ENCODE data around the gene WLS.
"Not testable (repeated sequence)": the region's sequence is repeated elsewhere in the genome, so short reads cannot be mapped to it uniquely, and the experiment has no call there.

Gene WLS

DNA sequence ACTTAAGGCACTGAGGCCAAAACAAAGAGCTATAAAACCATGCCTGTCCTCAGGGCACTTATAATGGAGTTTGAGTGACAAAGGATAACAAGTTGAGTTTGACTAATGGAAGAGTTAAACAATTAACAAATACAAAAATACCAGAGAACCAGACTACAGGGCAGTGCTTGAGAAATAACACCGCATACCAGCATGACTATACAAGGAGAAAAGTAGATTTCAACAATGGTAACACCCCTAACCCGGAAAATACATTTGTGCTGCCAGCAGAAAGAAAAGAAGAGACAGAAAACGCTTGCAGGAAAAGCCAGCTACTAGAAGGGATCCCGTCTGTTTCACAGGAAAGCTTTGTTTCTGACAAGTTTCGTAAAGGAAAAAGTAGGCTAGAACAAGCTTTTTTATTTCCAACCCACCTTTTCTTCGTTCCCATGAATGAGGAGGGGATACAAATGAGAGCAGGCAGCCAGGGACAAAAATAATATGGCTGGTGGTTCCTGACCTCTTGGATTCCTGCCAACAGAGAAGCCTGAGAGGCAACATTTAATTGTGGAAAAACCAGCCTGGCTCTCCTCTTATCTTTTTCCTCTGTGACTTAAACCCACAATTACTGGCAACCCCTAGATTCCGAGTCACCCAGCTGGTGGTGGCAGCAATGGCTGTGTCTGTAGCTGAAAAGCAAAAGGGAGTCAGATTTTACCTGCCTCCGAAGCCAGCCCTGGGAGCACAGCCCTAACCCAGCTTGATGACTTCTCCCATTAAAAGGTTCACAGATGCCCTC lies 56.5 kb downstream of the WLS start:
- H3K27ac ChIP-seq (ENCODE audit: low read depth, low read length) = no peak overlapping the region
- no peaks in the 10 kb centered on the region for H3K27me3 ChIP-seq (ENCODE audit: control insufficient read depth, insufficient read depth, low read length)
- no peaks in the 10 kb centered on the region for H3K36me3 ChIP-seq (ENCODE audit: control insufficient read depth, insufficient read depth, low read length)
- peaks cover 6% of the 10 kb centered on the region; the same call in 1 of the 2 replicates for H3K4me1 ChIP-seq (ENCODE audit: control insufficient read depth, insufficient read depth, low read length)
- H3K4me3 ChIP-seq (ENCODE audit: low read depth, low read length) = no peak overlapping the region
- H3K9me3 ChIP-seq (ENCODE audit: control insufficient read depth, insufficient read depth, low read length) = no peaks in the 10 kb centered on the region
- H3K9ac ChIP-seq (ENCODE audit: low read depth, low read length) = no peak overlapping the region

DNA sequence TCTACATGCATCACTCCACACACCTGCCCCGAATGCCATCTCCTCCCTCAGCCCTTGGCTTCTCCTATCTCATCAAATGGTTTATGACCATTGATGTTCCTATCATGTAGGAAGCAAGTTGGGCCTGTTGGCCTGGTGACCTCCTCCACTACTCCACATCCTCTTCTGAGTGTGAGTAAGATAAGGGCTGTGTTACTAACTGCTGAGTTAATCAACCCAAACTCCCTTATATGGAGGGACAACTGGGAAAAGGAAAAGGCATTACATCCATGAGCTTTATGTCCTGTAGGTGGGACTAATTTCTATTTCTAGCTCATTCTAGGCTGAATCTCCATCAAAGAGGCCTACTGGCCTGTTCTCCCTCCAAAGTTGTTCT lies 57.6 kb downstream of the WLS start:
- H3K27ac ChIP-seq (ENCODE audit: low read depth, low read length) = no peak overlapping the region

DNA sequence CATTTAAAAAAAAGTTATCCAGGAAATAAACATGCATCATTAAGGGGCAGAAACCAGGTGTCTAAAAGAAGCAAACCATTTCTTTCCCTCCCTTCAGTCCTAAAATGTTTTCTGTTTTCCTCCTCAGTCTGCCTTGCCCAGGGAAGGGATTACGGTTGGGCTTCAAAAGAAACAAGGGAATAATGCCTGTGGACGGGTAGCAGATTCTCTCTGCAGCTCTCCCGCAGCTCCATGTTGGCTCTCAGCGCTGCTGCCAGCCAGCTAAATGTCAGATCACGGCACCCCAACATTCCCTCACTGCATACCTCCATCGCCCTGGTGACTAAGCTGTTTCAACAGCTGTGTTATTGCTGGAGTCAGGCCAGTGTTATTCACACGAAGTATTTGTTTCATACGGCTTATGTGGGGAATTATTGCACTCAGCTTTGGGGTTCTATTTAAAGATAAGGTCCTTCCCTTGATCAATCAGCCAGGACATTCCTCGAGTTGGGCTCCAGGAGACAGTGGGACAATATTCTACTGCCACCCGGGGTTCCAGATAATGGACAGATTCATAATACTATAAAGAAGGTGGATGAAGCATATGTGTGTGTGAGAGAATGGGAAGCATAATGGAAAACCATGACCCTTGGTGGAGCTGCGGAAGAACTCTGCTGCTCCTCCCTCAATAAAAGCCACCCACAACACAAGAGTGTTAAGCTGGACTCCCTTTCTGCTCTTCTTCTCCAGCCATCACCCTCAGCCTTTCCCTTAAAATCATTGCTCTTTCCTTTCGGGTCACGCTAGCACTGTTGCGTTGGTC lies 58.2 kb downstream of the WLS start:
- no peaks in the 10 kb centered on the region for H3K27me3 ChIP-seq (ENCODE audit: control insufficient read depth, insufficient read depth, low read length)
- H3K9ac ChIP-seq (ENCODE audit: low read depth, low read length) = no peak overlapping the region
- H3K36me3 ChIP-seq (ENCODE audit: control insufficient read depth, insufficient read depth, low read length) = no peaks in the 10 kb centered on the region
- H3K4me3 ChIP-seq (ENCODE audit: low read depth, low read length) = no peak overlapping the region
- peaks cover 6% of the 10 kb centered on the region; the same call in 1 of the 2 replicates for H3K4me1 ChIP-seq (ENCODE audit: control insufficient read depth, insufficient read depth, low read length)
- H3K27ac ChIP-seq (ENCODE audit: low read depth, low read length) = peak overlapping the region; percentile 32
- no peaks in the 10 kb centered on the region for H3K9me3 ChIP-seq (ENCODE audit: control insufficient read depth, insufficient read depth, low read length)

More for the DNA sequence above, 57.6 kb downstream of the WLS start:
- Histone ChIP-seq H3K4me3 (ENCODE audit: low read depth, low read length) (no peak overlapping the region), H3K27me3 (ENCODE audit: control insufficient read depth, insufficient read depth, low read length) (no peaks in the 10 kb centered on the region), H3K36me3 (ENCODE audit: control insufficient read depth, insufficient read depth, low read length) (no peaks in the 10 kb centered on the region), H3K9ac (ENCODE audit: low read depth, low read length) (no peak overlapping the region), H3K9me3 (ENCODE audit: control insufficient read depth, insufficient read depth, low read length) (no peaks in the 10 kb centered on the region), H3K4me1 (ENCODE audit: control insufficient read depth, insufficient read depth, low read length) (peaks cover 6% of the 10 kb centered on the region; the same call in 1 of the 2 replicates)

DNA sequence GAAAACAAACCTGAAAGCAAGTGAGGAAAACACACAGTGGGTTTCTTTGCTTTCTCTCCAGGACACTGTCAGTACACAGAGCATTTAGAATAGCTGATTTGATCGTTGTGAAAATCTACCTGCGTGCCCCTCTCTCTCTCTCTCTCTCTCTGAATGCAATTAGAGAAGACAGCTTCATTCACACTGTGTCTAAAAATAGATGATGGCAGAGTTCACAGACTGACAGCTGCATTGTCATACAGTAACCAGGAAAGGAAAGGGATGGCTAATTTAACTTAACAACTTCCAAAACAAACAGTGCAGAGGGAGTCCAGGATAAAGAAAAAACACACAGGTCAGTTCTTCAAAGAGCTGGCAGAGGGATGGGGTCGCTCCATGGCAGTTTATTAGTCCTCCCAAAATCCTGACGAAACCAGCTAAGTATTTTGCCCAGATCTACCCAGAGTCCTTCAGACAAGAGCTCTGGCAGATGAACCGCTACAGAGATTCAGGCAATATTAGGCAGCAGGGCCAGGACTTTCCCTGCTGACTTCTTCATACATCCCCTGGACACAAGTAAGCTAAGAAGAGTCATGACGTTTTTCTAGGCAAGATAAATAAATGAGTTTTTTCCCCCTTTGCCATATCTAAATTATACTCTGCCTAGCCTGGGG lies 58.9 kb downstream of the WLS start:
- H3K9ac ChIP-seq (ENCODE audit: low read depth, low read length) = no peak overlapping the region
- no peaks in the 10 kb centered on the region for H3K9me3 ChIP-seq (ENCODE audit: control insufficient read depth, insufficient read depth, low read length)
- no peak overlapping the region for H3K4me3 ChIP-seq (ENCODE audit: low read depth, low read length)
- no peaks in the 10 kb centered on the region for H3K36me3 ChIP-seq (ENCODE audit: control insufficient read depth, insufficient read depth, low read length)
- H3K27me3 ChIP-seq (ENCODE audit: control insufficient read depth, insufficient read depth, low read length) = no peaks in the 10 kb centered on the region
- peak overlapping the region; percentile 32 for H3K27ac ChIP-seq (ENCODE audit: low read depth, low read length)
- peaks cover 6% of the 10 kb centered on the region; the same call in 1 of the 2 replicates for H3K4me1 ChIP-seq (ENCODE audit: control insufficient read depth, insufficient read depth, low read length)

DNA sequence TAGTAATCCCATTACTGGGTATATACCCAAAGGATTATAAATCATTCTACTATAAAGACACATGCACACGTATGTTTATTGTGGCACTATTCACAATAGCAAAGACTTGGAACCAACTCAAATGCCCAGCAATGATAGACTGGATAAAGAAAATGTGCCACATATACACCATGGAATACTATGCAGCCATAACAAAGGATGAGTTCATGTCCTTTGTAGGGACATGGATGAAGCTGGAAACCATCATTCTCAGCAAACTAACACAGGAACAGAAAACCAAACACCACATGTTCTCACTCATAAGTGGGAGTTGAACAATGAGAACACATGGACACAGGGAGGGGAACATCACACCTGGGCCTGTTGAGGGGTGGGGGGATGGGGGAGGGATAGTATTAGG lies 60.5 kb downstream of the WLS start:
- not testable (repeated sequence) for H3K27me3 ChIP-seq (ENCODE audit: control insufficient read depth, insufficient read depth, low read length); H3K4me3 ChIP-seq (ENCODE audit: low read depth, low read length); H3K36me3 ChIP-seq (ENCODE audit: control insufficient read depth, insufficient read depth, low read length); H3K27ac ChIP-seq (ENCODE audit: low read depth, low read length); H3K9me3 ChIP-seq (ENCODE audit: control insufficient read depth, insufficient read depth, low read length); H3K9ac ChIP-seq (ENCODE audit: low read depth, low read length); H3K4me1 ChIP-seq (ENCODE audit: control insufficient read depth, insufficient read depth, low read length)

DNA sequence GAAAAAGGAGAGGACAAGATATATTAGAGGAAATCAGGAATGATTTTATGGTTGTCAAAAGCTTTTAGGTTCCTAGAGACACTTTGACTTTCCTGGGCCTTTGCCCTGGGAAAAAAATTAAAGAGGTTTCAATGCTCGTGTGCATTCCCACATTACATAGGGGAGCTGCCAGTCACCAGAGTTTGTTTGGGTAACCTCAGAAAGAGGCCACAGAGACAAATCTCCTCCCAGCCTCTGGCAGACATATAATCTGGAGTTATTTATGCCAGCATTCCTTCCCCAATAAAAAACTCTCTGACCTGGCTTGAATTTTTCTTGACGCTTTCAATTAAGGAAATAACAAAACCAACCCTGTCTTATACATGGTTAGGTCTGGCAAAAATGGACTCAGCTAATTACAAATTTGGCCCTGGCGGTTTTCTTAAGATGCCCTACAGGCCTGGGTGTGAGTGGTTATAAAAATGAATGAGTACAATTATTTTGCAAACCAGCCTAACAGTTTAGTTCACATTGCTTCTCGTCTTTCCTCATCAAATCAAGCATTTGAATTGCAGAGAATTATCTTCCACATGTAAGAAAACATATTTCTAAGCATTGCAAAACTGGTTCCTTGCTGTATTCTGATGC lies 63.7 kb downstream of the WLS start:
- H3K4me3 ChIP-seq (ENCODE audit: low read depth, low read length) = no peak overlapping the region
- H3K27ac ChIP-seq (ENCODE audit: low read depth, low read length) = no peak overlapping the region
- no peaks in the 10 kb centered on the region for H3K36me3 ChIP-seq (ENCODE audit: control insufficient read depth, insufficient read depth, low read length)
- no peak overlapping the region for H3K9ac ChIP-seq (ENCODE audit: low read depth, low read length)
- no peaks in the 10 kb centered on the region for H3K9me3 ChIP-seq (ENCODE audit: control insufficient read depth, insufficient read depth, low read length)
- H3K27me3 ChIP-seq (ENCODE audit: control insufficient read depth, insufficient read depth, low read length) = no peaks in the 10 kb centered on the region
- H3K4me1 ChIP-seq (ENCODE audit: control insufficient read depth, insufficient read depth, low read length) = peaks cover 6% of the 10 kb centered on the region; the same call in 1 of the 2 replicates

DNA sequence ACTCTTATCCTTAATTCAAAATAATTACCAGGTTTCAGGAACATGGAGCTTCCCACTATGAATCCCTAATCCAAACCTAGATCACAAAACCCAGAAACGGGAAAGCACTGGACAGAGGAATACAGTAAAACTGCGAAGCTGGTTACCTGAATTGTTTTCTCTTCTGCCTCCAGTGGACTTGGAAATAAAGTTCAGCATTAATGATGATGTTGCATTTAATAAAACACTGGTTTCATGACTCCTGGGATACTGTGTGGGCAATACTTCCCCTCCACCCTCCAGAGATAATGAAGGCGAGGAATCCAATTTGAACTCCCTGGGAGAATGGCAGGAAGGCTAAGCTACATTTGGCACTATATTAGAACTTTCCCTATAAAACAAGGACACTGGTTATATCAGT lies 65.1 kb downstream of the WLS start:
- H3K27me3 ChIP-seq (ENCODE audit: control insufficient read depth, insufficient read depth, low read length) = no peaks in the 10 kb centered on the region
- no peak overlapping the region for H3K27ac ChIP-seq (ENCODE audit: low read depth, low read length)
- no peak overlapping the region for H3K9ac ChIP-seq (ENCODE audit: low read depth, low read length)
- H3K4me3 ChIP-seq (ENCODE audit: low read depth, low read length) = no peak overlapping the region
- no peaks in the 10 kb centered on the region for H3K4me1 ChIP-seq (ENCODE audit: control insufficient read depth, insufficient read depth, low read length)
- no peaks in the 10 kb centered on the region for H3K36me3 ChIP-seq (ENCODE audit: control insufficient read depth, insufficient read depth, low read length)
- no peaks in the 10 kb centered on the region for H3K9me3 ChIP-seq (ENCODE audit: control insufficient read depth, insufficient read depth, low read length)

DNA sequence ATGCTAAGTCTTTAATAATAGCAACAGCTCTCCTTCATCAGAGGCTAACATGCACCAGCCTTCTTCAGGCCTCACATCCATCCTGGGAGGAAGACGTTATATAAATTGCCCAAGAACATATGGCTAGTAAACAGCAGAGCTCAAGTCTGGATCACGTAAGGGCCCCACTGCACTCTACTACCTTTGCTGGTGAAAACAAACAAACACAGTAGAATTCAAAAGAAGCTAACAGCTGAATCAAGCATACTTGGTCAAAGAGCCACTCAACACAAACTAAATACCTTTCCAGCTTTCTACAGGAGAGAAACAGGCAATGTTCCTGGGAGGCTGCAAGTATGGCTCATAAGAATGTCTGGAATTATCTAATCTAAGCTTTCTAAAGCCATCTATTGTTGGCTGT lies 66.0 kb downstream of the WLS start:
- Histone ChIP-seq H3K4me3 (ENCODE audit: low read depth, low read length) (no peak overlapping the region), H3K27ac (ENCODE audit: low read depth, low read length) (no peak overlapping the region), H3K9me3 (ENCODE audit: control insufficient read depth, insufficient read depth, low read length) (no peaks in the 10 kb centered on the region), H3K27me3 (ENCODE audit: control insufficient read depth, insufficient read depth, low read length) (no peaks in the 10 kb centered on the region), H3K36me3 (ENCODE audit: control insufficient read depth, insufficient read depth, low read length) (no peaks in the 10 kb centered on the region), H3K9ac (ENCODE audit: low read depth, low read length) (no peak overlapping the region), H3K4me1 (ENCODE audit: control insufficient read depth, insufficient read depth, low read length) (no peaks in the 10 kb centered on the region)

DNA sequence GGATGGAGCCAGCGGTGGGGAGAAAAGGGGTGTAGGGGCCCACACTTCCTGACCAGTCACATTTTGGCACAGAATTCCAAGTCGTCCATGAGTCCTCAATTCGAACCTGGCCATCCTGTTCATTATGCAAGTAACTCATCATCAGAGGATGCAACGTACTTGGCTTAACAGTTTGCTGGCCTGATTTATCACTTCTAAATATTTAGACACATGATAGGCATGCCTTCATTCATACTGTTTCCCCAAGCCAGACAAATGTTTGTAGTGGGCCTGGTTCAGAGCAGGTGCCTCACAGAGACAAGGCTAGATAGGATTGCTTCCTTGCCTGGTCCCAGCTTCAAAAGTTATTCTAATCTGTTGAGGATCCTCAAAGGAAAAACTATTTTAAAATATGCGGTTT lies 66.7 kb downstream of the WLS start:
- Histone ChIP-seq H3K4me1 (ENCODE audit: control insufficient read depth, insufficient read depth, low read length) (no peaks in the 10 kb centered on the region), H3K27ac (ENCODE audit: low read depth, low read length) (no peak overlapping the region), H3K9me3 (ENCODE audit: control insufficient read depth, insufficient read depth, low read length) (no peaks in the 10 kb centered on the region), H3K36me3 (ENCODE audit: control insufficient read depth, insufficient read depth, low read length) (no peaks in the 10 kb centered on the region), H3K27me3 (ENCODE audit: control insufficient read depth, insufficient read depth, low read length) (no peaks in the 10 kb centered on the region), H3K4me3 (ENCODE audit: low read depth, low read length) (no peak overlapping the region), H3K9ac (ENCODE audit: low read depth, low read length) (no peak overlapping the region)

DNA sequence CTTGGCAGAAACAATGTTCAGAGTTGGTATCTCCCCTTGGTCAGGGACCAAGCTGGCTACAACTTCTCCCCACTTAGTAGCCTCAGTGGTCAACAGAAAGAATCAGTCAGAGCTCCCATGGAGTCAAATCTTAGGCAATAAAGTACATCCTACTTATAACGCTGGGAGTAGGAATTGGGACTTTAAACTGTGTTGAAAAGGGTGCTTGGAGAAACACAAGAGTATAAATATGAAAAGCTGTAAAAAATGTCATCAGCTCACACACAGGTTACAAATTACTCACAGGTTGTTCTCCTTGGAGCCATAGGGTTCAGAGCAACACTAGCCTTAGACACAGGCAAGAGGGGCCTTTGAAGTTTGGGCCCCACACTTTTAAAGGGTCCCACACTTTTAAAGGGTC lies 67.4 kb downstream of the WLS start:
- H3K9me3 ChIP-seq (ENCODE audit: control insufficient read depth, insufficient read depth, low read length) = no peaks in the 10 kb centered on the region
- no peaks in the 10 kb centered on the region for H3K4me1 ChIP-seq (ENCODE audit: control insufficient read depth, insufficient read depth, low read length)
- no peak overlapping the region for H3K27ac ChIP-seq (ENCODE audit: low read depth, low read length)
- H3K27me3 ChIP-seq (ENCODE audit: control insufficient read depth, insufficient read depth, low read length) = no peaks in the 10 kb centered on the region
- H3K36me3 ChIP-seq (ENCODE audit: control insufficient read depth, insufficient read depth, low read length) = no peaks in the 10 kb centered on the region
- no peak overlapping the region for H3K9ac ChIP-seq (ENCODE audit: low read depth, low read length)
- no peak overlapping the region for H3K4me3 ChIP-seq (ENCODE audit: low read depth, low read length)
